IMR-90 (cell line): Measurements from ENCODE around the gene DOCK1. TPM values are rescaled to one million over a fixed set of nuclear protein-coding genes. Genes with fewer than 3 reads are reported as not detected.

ENCODE experiments used
- ATAC-seq: fragments of 200-7000 bp; cut with Tn5 transposase; 2 replicates; pipeline ENCODE4 v1.9.1; 2020; ENCODE audit warnings: low read depth, mild to moderate bottlenecking, moderate library complexity
- BruUV-seq: library from RNA; stranded (reverse); fragments of 400-500 nt; replicated peaks from 2 replicates; lab custom pipeline; 2021; lab: Mats Ljungman, UMichigan
- CTCF ChIA-PET: fragments of 300-600 bp; formaldehyde crosslinking; extraction: SDS; loops from one replicate; lab custom pipeline; 2021; ENCODE audit warnings: antibody characterized with exemption; lab: Yijun Ruan, JAX
- POLR2A ChIA-PET: fragments of 300-600 bp; sonication (Branson Sonifier 250); formaldehyde crosslinking; loops from one replicate; lab custom pipeline; 2022; ENCODE audit warnings: antibody characterized with exemption; ENCODE audit not compliant: unreplicated experiment; lab: Charles Lee
- DNase-seq: peaks from one replicate; pipeline ENCODE4 v3.0.0; 2013
- H2AFZ ChIP-seq: replicated peaks from 2 replicates; pipeline ENCODE3; 2013; ENCODE audit warnings: low read length, mild to moderate bottlenecking; ENCODE audit not compliant: poor library complexity
- H2AK5ac ChIP-seq: 2 replicates; pipeline ENCODE4 v1.6.1; 2013; ENCODE audit warnings: low read depth, low read length, inconsistent platforms
- H2AK9ac ChIP-seq: replicated peaks from 2 replicates; pipeline ENCODE3; 2013; ENCODE audit warnings: mild to moderate bottlenecking, low read depth, low read length, moderate library complexity; ENCODE audit not compliant: poor library complexity
- H2BK120ac ChIP-seq: 2 replicates; pipeline ENCODE4 v1.6.1; 2013; ENCODE audit warnings: low read depth, low read length, inconsistent platforms
- H2BK15ac ChIP-seq: 3 replicates; pipeline ENCODE4 v1.6.1; 2013; ENCODE audit warnings: low read depth, low read length, inconsistent platforms
- H2BK20ac ChIP-seq: 2 replicates; pipeline ENCODE4 v1.6.1; 2013; ENCODE audit warnings: low read depth, mild to moderate bottlenecking, inconsistent platforms, low read length, moderate library complexity
- H2BK5ac ChIP-seq: 2 replicates; pipeline ENCODE4 v1.6.1; 2013; ENCODE audit warnings: mild to moderate bottlenecking, low read depth, low read length, inconsistent platforms; ENCODE audit not compliant: poor library complexity, severe bottlenecking
- H3K14ac ChIP-seq: replicated peaks from 2 replicates; pipeline ENCODE4 v1.6.1; 2013; ENCODE audit warnings: low read depth, low read length, inconsistent platforms
- H3K18ac ChIP-seq: 2 replicates; pipeline ENCODE4 v1.6.1; 2013; ENCODE audit warnings: low read depth, low read length, control low read depth
- H3K23ac ChIP-seq: 2 replicates; pipeline ENCODE4 v1.6.1; 2013; ENCODE audit warnings: low read depth, low read length, inconsistent platforms
- H3K27ac ChIP-seq: 2 replicates; pipeline ENCODE4 v1.5.1; 2013; ENCODE audit warnings: mild to moderate bottlenecking, control low read depth, low read length; ENCODE audit not compliant: insufficient read depth
- H3K27me3 ChIP-seq: 2 replicates; pipeline ENCODE4 v1.6.1; 2013; ENCODE audit warnings: low read length; ENCODE audit not compliant: control insufficient read depth, insufficient read depth
- H3K36me3 ChIP-seq: 2 replicates; pipeline ENCODE4 v1.6.1; 2013; ENCODE audit warnings: low read length, mixed read lengths; ENCODE audit not compliant: control insufficient read depth, insufficient read depth
- H3K4ac ChIP-seq: 2 replicates; pipeline ENCODE4 v1.6.1; 2013; ENCODE audit warnings: low read depth, low read length, inconsistent platforms
- H3K4me1 ChIP-seq: 2 replicates; pipeline ENCODE4 v1.6.1; 2013; ENCODE audit warnings: low read length, mixed read lengths; ENCODE audit not compliant: control insufficient read depth, insufficient read depth
- H3K4me2 ChIP-seq: 2 replicates; pipeline ENCODE4 v1.6.1; 2013; ENCODE audit warnings: low read depth, mild to moderate bottlenecking, control low read depth, low read length, moderate library complexity
- H3K4me3 ChIP-seq: 2 replicates; pipeline ENCODE4 v1.5.1; 2013; ENCODE audit warnings: low read depth, mild to moderate bottlenecking, control low read depth, low read length, moderate library complexity; ENCODE audit not compliant: insufficient read depth
- H3K56ac ChIP-seq: 2 replicates; pipeline ENCODE4 v1.6.1; 2013; ENCODE audit warnings: low read length, inconsistent platforms; ENCODE audit not compliant: insufficient read depth; ENCODE audit errors: extremely low read depth
- H3K79me1 ChIP-seq, 2 experiments: 2 replicates each; pipeline ENCODE4 v1.6.1; 2013; ENCODE audit warnings: low read length in 2 of 2, inconsistent platforms in 1 of 2, low read depth in 1 of 2
- H3K9ac ChIP-seq: 2 replicates; pipeline ENCODE4 v1.6.1; 2013; ENCODE audit warnings: low read depth, low read length, control low read depth
- H3K9me1 ChIP-seq: 2 replicates; pipeline ENCODE4 v1.6.1; 2013; ENCODE audit warnings: low read length, inconsistent platforms; ENCODE audit not compliant: insufficient read depth
- H3K9me3 ChIP-seq: 2 replicates; pipeline ENCODE4 v1.6.1; 2013; ENCODE audit warnings: low read length; ENCODE audit not compliant: control insufficient read depth, insufficient read depth
- H4K20me1 ChIP-seq: 2 replicates; pipeline ENCODE4 v1.6.1; 2013; ENCODE audit warnings: low read length, inconsistent platforms; ENCODE audit not compliant: insufficient read depth
- H4K5ac ChIP-seq: 2 replicates; pipeline ENCODE4 v1.6.1; 2013; ENCODE audit warnings: mild to moderate bottlenecking, low read depth, low read length, control low read depth
- H4K8ac ChIP-seq, 2 experiments: 2 replicates each; pipeline ENCODE4 v1.6.1; 2013; ENCODE audit warnings: low read depth in 2 of 2, low read length in 2 of 2, control low read depth in 1 of 2, inconsistent platforms in 1 of 2
- H4K91ac ChIP-seq: 2 replicates; pipeline ENCODE4 v1.6.1; 2013; ENCODE audit warnings: low read depth, low read length, inconsistent platforms; ENCODE audit not compliant: insufficient read depth
- BHLHE40 ChIP-seq: fragments of 150-350 bp; IDR thresholded peaks from 2 replicates; pipeline ENCODE4 v1.6.1; 2016; ENCODE audit warnings: mild to moderate bottlenecking, low read depth, low read length
- CEBPB ChIP-seq: IDR thresholded peaks from 2 replicates; pipeline ENCODE4 v1.6.1; 2012; ENCODE audit warnings: low read depth, low read length, improper control_type of control experiment
- CHD1 ChIP-seq: IDR thresholded peaks from 2 replicates; pipeline ENCODE4 v1.6.1; 2012; ENCODE audit warnings: low read depth, low read length, improper control_type of control experiment
- CTCF ChIP-seq: conservative IDR thresholded peaks from 2 replicates; pipeline ENCODE4 v1.5.1; 2012; ENCODE audit warnings: mild to moderate bottlenecking, low read depth, low read length, improper control_type of control experiment
- ELK1 ChIP-seq: fragments of 150-350 bp; IDR thresholded peaks from 2 replicates; pipeline ENCODE4 v1.6.1; 2016; ENCODE audit warnings: low read depth, mild to moderate bottlenecking, low read length, moderate library complexity, borderline replicate concordance
- FOS ChIP-seq: fragments of 150-350 bp; IDR thresholded peaks from 2 replicates; pipeline ENCODE4 v1.6.1; 2016; ENCODE audit warnings: low read depth, low read length
- MAFK ChIP-seq: IDR thresholded peaks from 2 replicates; pipeline ENCODE4 v1.6.1; 2012; ENCODE audit warnings: low read depth, low read length, improper control_type of control experiment
- MAZ ChIP-seq: IDR thresholded peaks from 2 replicates; pipeline ENCODE4 v1.6.1; 2012; ENCODE audit warnings: low read depth, mild to moderate bottlenecking, low read length, improper control_type of control experiment, moderate library complexity, borderline replicate concordance
- MXI1 ChIP-seq: IDR thresholded peaks from 2 replicates; pipeline ENCODE4 v1.6.1; 2012; ENCODE audit warnings: low read depth, mild to moderate bottlenecking, low read length, moderate library complexity, borderline replicate concordance
- NFE2L2 ChIP-seq: fragments of 150-350 bp; IDR thresholded peaks from 2 replicates; pipeline ENCODE4 v1.6.1; 2016; ENCODE audit warnings: low read depth, mild to moderate bottlenecking, low read length
- POLR2A ChIP-seq: IDR thresholded peaks from 2 replicates; pipeline ENCODE4 v1.6.1; 2012; ENCODE audit warnings: mild to moderate bottlenecking, low read depth, low read length
- RAD21 ChIP-seq: IDR thresholded peaks from 2 replicates; pipeline ENCODE4 v1.6.1; 2012; ENCODE audit warnings: low read length, improper control_type of control experiment
- RCOR1 ChIP-seq: IDR thresholded peaks from 2 replicates; pipeline ENCODE4 v1.6.1; 2012; ENCODE audit warnings: mild to moderate bottlenecking, low read length, improper control_type of control experiment; ENCODE audit not compliant: insufficient replicate concordance
- RFX5 ChIP-seq: IDR thresholded peaks from 2 replicates; pipeline ENCODE4 v1.8.0; 2012; ENCODE audit warnings: low read depth, mild to moderate bottlenecking, low read length, moderate library complexity
- SMC3 ChIP-seq: fragments of 150-350 bp; IDR thresholded peaks from 2 replicates; pipeline ENCODE4 v1.6.1; 2016; ENCODE audit warnings: low read depth, mild to moderate bottlenecking, antibody characterized with exemption, low read length, moderate library complexity
- USF2 ChIP-seq: fragments of 150-350 bp; IDR thresholded peaks from 2 replicates; pipeline ENCODE4 v1.6.1; 2017; ENCODE audit warnings: mild to moderate bottlenecking, antibody characterized with exemption, low read length, low read depth
- WGBS, 2 experiments: methylation state at CpG; one replicate each; pipeline versions ENCODE4 v1.1.5 to v1.1.7; 2013; ENCODE audit warnings: missing lambda C conversion rate in 2 of 2; ENCODE audit not compliant: insufficient read length in 1 of 2; ENCODE audit errors: extremely low coverage in 2 of 2; 5-methylcytosine and 5-hydroxymethylcytosine counted together
- dilution Hi-C: fragments of 300-500 bp; cut with HindIII; formaldehyde crosslinking; loops from one replicate; pipeline ENCODE4 v1.14.3; 2018; ENCODE audit warnings: low sequenced_read_pairs; ENCODE audit not compliant: unreplicated experiment
- in situ Hi-C: fragments of 300-500 bp; cut with MboI; formaldehyde crosslinking; loops from 3 replicates; pipeline ENCODE4 v1.14.3; 2019; ENCODE audit warnings: low sequenced_read_pairs, inconsistent platforms, mixed read lengths
- intact Hi-C: fragments of 100-400 bp; cut with micrococcal nuclease; formaldehyde crosslinking; loops from 2 replicates; pipeline ENCODE4 v1.10.0; 2022
- polyA plus RNA-seq, 3 experiments: library from polyadenylated mRNA; depleted of rRNA; stranded (reverse); fragments of >200 nt; gene quantifications; 2 replicates each; pipeline ENCODE4 v1.2.3, GENCODE V29; 2012; ENCODE audit warnings: low replicate concordance in 1 of 3
- total RNA-seq: library from RNA; depleted of rRNA; stranded (reverse); fragments of >200 nt; gene quantifications from 2 replicates; pipeline ENCODE4 v1.2.3, GENCODE V29; 2012

The DOCK1 gene
- total and polyA plus RNA-seq, 2 of the 4 experiments (the other 2 are of a cell fraction): 28.2 to 71.0 TPM

GRCh38 chr10:126904516-126904817 lies 761 bp upstream of the DOCK1 start:
- Histone ChIP-seq H2AK5ac (0 out of 2 replicates have a peak overlapping the region, but pooled peaks have one; percentile 51), H4K5ac (no peak overlapping the region), H4K8ac (peak overlapping the region in 1 of 2 experiments; percentile 44; a peak in 1 of 4 replicates), H2AFZ (peak overlapping the region; percentile 94), H3K14ac (no peak overlapping the region), H3K27me3 (no peaks in the 10 kb centered on the region), H3K4me3 (peak overlapping the region; percentile 62), H3K4me1 (peaks cover 23% of the 10 kb centered on the region), H3K4me2 (peak overlapping the region; percentile 84), H3K9me1 (peaks cover 34% of the 10 kb centered on the region), H3K79me1 (peaks cover 13 to 44% of the 10 kb centered on the region in 2 experiments), H3K9ac (0 out of 2 replicates have a peak overlapping the region, but pooled peaks have one; percentile 24), H2BK5ac (no peak overlapping the region), H3K56ac (no peak overlapping the region), H2BK120ac (peak overlapping the region; percentile 1; the same call in 1 of the 2 replicates), H3K18ac (no peak overlapping the region), H2AK9ac (peak overlapping the region; percentile 82), H3K36me3 (no peaks in the 10 kb centered on the region; the same call in 1 of the 2 replicates), H4K20me1 (peaks cover 36% of the 10 kb centered on the region), H3K4ac (peak overlapping the region; percentile 52), H4K91ac (peak overlapping the region; percentile 6; the same call in 1 of the 2 replicates), H2BK20ac (no peak overlapping the region), H3K9me3 (no peaks in the 10 kb centered on the region), H3K23ac (0 out of 2 replicates have a peak overlapping the region, but pooled peaks have one; percentile 16), H2BK15ac (no peak overlapping the region), H3K27ac (peak overlapping the region; percentile 10; the same call in 1 of the 2 replicates)
- 69% methylated on average over 4 of the region's 10 CpGs; no CpG with 5 or more reads in 1 of the 2 experiments for WGBS, 2 experiments
- ChIA-PET POLR2A (no interaction called here), CTCF (no interaction called here)
- BruUV-seq: no TSS peak
- no peak for DNase-seq
- in situ Hi-C loops (no loop called here), dilution Hi-C loops (no loop called here), intact Hi-C loops (loop anchor here (10.0 kb wide), 1 partner anchor 500 kb away; no protein-coding TSS in a partner anchor)
- TF ChIP-seq POLR2A: no peak
- no peak for TF ChIP-seq BHLHE40
- no peak for TF ChIP-seq NFE2L2
- TF ChIP-seq RAD21: no peak
- TF ChIP-seq SMC3: no peak
- no peak for TF ChIP-seq CTCF
- TF ChIP-seq RCOR1: no peak
- TF ChIP-seq CHD1: no peak
- TF ChIP-seq MXI1: no peak
- no peak for TF ChIP-seq FOS
- no peak for TF ChIP-seq ELK1
- TF ChIP-seq CEBPB: no peak
- TF ChIP-seq USF2: no peak
- no peak for TF ChIP-seq MAFK
- TF ChIP-seq RFX5: no peak
- TF ChIP-seq MAZ: no peak
- no peak for ATAC-seq
